Measurements from ENCODE around the gene ALPK3. TPM values are rescaled to one million over a fixed set of nuclear protein-coding genes. Genes with fewer than 3 reads are reported as not detected.

ALPK3 gene
- total RNA-seq, 6 experiments from 2014 or later = 0.05 to 0.60 (median 0.26) TPM

DNA sequence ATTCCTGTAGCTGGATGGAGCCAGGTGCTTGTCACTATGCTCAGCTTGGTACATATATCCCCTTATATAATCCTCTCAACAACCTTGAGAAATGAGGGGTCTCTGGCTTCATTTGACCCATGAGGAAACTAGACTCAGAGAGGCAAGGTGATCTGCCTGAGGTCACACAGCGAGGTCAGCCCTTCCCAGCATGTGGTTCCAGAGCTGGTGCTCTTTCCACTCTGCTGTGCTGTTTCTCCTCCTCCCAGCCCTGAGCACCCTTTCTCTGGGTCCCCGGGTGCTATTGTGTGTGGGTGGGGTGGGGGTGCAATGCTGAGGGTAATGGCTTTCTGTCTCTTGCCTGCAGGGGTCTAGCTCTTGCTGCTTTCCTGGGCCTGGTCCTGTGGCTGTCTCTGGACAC is 86.6 kb downstream of the ALPK3 start:
- no peaks in the 10 kb centered on the region for H3K36me3 Mint-ChIP-seq (ENCODE audit: low read depth)
- DNase-seq = no peak
- peaks cover 4% of the 10 kb centered on the region; the same call in 1 of the 2 replicates for H3K4me1 Mint-ChIP-seq (ENCODE audit: low read depth)
- no peaks in the 10 kb centered on the region for H3K9me3 Mint-ChIP-seq
- peaks cover 4% of the 10 kb centered on the region for H3K27me3 Mint-ChIP-seq (ENCODE audit: insufficient read depth)
- H3K4me3 Mint-ChIP-seq = no peak overlapping the region
- TF ChIP-seq, protein P1, sequence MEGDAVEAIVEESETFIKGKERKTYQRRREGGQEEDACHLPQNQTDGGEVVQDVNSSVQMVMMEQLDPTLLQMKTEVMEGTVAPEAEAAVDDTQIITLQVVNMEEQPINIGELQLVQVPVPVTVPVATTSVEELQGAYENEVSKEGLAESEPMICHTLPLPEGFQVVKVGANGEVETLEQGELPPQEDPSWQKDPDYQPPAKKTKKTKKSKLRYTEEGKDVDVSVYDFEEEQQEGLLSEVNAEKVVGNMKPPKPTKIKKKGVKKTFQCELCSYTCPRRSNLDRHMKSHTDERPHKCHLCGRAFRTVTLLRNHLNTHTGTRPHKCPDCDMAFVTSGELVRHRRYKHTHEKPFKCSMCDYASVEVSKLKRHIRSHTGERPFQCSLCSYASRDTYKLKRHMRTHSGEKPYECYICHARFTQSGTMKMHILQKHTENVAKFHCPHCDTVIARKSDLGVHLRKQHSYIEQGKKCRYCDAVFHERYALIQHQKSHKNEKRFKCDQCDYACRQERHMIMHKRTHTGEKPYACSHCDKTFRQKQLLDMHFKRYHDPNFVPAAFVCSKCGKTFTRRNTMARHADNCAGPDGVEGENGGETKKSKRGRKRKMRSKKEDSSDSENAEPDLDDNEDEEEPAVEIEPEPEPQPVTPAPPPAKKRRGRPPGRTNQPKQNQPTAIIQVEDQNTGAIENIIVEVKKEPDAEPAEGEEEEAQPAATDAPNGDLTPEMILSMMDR (IDR thresholded peaks at IDR 0.05) = no peak
- no peak overlapping the region for H3K27ac Mint-ChIP-seq

DNA sequence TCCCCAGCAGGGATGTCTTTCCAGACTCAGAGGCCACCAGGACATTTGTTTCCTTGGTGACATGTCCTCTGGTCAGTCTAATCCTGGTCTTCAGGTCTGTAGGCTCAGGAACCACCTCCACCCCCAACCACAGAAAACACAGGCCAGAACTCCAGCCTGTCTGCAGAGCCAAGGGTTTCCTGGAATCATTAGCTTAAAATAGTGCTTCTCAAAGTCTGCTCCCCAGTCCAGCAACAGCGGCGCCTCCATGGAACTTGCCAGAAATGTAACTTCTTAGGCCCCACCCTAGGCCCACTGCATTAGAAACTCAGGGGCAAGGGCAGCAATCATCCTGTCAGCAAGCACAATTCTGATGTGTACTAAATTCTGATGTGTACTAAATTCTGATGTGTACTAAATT is 87.3 kb downstream of the ALPK3 start:
- Mint-ChIP-seq H3K27ac (no peak overlapping the region), H3K4me3 (no peak overlapping the region), H3K4me1 (ENCODE audit: low read depth) (no peaks in the 10 kb centered on the region), H3K9me3 (no peaks in the 10 kb centered on the region), H3K27me3 (ENCODE audit: insufficient read depth) (peaks cover 4% of the 10 kb centered on the region), H3K36me3 (ENCODE audit: low read depth) (no peaks in the 10 kb centered on the region)
- TF ChIP-seq, protein P1 (IDR thresholded peaks at IDR 0.05) = no peak
- no peak for DNase-seq

DNA sequence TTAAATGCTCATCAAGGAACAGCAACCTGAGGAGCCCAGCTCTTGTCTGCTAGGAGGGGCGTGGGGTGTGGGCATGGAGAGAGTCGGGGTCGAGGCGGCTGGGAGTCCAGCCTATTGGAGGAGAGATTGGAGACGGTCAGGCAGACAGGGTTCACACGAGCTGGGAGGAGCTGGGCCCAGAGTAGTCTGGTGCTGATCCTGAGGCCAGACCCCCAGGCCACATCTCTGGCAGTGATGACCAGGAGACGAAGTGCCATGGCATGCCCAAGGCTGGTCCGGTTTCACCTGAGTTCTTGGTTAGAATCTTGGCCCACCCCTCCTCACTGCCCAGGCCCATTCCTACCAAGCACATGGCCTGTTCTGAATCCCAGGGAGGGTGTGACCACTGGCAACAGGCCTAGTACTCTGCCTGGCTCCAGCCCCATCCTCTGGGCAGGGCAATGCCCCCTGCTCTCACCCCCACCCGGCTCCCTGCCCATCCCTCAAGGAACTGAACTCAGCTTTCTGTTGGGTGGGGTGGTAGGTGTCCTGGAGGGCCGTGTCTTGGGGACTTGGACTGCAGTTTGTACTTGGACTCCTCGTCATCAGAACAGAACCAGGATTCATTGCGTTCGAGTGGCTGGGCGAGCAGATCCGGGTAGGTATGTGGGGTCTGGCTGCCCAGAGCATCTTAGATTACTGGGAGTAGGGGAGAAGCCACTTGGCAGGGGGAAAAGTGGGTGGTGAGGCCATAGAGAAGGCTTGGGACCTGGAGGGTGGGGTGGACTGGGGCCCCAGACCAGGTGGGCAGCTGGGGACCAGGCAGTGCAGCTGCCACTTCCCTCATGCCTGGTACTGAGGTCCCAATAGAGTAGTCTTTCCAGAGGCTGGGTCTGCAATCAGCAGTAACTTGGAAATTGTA is 88.1 kb downstream of the ALPK3 start:
- no peak for DNase-seq
- Mint-ChIP-seq H3K27me3 (ENCODE audit: insufficient read depth) (no peaks in the 10 kb centered on the region; the same call in 1 of the 2 replicates), H3K4me1 (ENCODE audit: low read depth) (no peaks in the 10 kb centered on the region), H3K9me3 (no peaks in the 10 kb centered on the region), H3K4me3 (no peak overlapping the region), H3K27ac (no peak overlapping the region), H3K36me3 (ENCODE audit: low read depth) (no peaks in the 10 kb centered on the region)
- TF ChIP-seq, protein P1 (IDR thresholded peaks at IDR 0.05) = no peak

DNA sequence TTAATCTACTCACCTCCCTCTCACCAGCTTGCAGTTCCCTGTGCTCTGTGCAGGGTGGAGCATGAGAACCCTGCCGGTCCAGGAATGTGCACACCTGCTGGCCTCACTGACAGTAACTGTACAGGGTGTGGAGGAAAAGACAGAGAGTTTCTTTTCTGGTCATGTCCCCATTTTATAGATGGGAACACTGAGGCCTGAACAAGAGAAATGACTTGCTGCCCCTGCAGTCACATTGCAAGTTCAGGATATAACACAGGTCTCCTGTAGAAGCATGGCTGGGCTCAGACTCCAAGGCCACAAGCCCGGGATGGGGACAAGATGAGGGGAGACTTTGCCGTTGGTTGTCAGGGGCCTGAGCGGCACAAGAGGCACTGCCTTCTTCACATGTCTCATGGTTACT is 90.6 kb downstream of the ALPK3 start:
- DNase-seq = no peak
- no peaks in the 10 kb centered on the region for H3K36me3 Mint-ChIP-seq (ENCODE audit: low read depth)
- no peaks in the 10 kb centered on the region; the same call in none of the 2 replicates for H3K27me3 Mint-ChIP-seq (ENCODE audit: insufficient read depth)
- H3K27ac Mint-ChIP-seq = no peak overlapping the region
- no peaks in the 10 kb centered on the region for H3K9me3 Mint-ChIP-seq
- H3K4me3 Mint-ChIP-seq = no peak overlapping the region
- H3K4me1 Mint-ChIP-seq (ENCODE audit: low read depth) = peaks cover 23% of the 10 kb centered on the region
- TF ChIP-seq, protein P1 (IDR thresholded peaks at IDR 0.05) = no peak

DNA sequence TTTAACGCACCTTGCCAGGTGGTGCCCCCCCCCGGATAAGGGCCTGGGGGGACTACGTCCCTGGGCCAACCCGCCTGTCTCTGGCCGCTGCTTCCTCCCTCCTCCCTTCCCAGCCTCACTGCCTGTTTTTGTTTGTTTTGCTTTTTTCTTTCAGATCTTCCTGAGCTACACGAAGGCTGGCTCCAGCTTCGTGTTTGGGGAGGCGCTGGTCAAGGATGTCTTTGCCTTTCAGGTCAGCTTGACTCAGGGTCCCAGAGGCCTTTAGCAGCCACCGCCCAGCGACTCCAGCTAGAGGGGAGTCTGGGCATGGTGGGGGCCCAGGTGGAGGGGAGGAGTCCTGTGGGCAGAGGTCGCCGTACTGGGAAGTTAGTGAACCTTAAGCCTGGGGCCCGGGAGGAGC is 91.4 kb downstream of the ALPK3 start:
- Mint-ChIP-seq H3K27ac (no peak overlapping the region), H3K4me1 (ENCODE audit: low read depth) (peaks cover 31% of the 10 kb centered on the region), H3K4me3 (no peak overlapping the region), H3K9me3 (no peaks in the 10 kb centered on the region), H3K27me3 (ENCODE audit: insufficient read depth) (no peaks in the 10 kb centered on the region; the same call in none of the 2 replicates), H3K36me3 (ENCODE audit: low read depth) (no peaks in the 10 kb centered on the region)
- TF ChIP-seq, protein P1 (IDR thresholded peaks at IDR 0.05) = no peak
- no peak for DNase-seq

Data from HFFc6 (cell line).